Smooth muscle cell (in vitro differentiated cells): ENCODE measurements around the gene SSR3. TPM values are rescaled to one million over a fixed set of nuclear protein-coding genes. Genes with fewer than 3 reads are reported as not detected.

Experiments used
- DNase-seq: peaks from one replicate; lab custom pipeline; 2025; ENCODE audit not compliant: unreplicated experiment; lab: John Stamatoyannopoulos, UW
- H2AFZ ChIP-seq: fragments of 200-600 bp; sonication (generic); 2 replicates; pipeline ENCODE4 v1.6.0; 2016; ENCODE audit warnings: antibody characterized with exemption, low read depth, mild to moderate bottlenecking
- H3F3A ChIP-seq: fragments of 200-600 bp; sonication (generic); 2 replicates; pipeline ENCODE4 v1.6.0; 2017; ENCODE audit warnings: antibody characterized with exemption, low read depth
- H3K27ac ChIP-seq: fragments of 200-600 bp; sonication (generic); 2 replicates; pipeline ENCODE4 v1.5.1; 2016; ENCODE audit warnings: low read depth, mild to moderate bottlenecking
- H3K27me3 ChIP-seq: fragments of 200-600 bp; sonication (generic); 2 replicates; pipeline ENCODE4 v1.6.1; 2016; ENCODE audit warnings: low read depth, mild to moderate bottlenecking
- H3K36me3 ChIP-seq: fragments of 200-600 bp; sonication (generic); 2 replicates; pipeline ENCODE4 v1.5.1; 2016; ENCODE audit warnings: low read depth
- H3K4me1 ChIP-seq: fragments of 200-600 bp; sonication (generic); 2 replicates; pipeline ENCODE4 v1.5.1; 2016; ENCODE audit warnings: low read depth
- H3K4me2 ChIP-seq: fragments of 200-600 bp; sonication (generic); 2 replicates; pipeline ENCODE4 v1.6.0; 2016; ENCODE audit warnings: mild to moderate bottlenecking
- H3K4me3 ChIP-seq: fragments of 200-600 bp; sonication (generic); 2 replicates; pipeline ENCODE4 v1.5.1; 2016; ENCODE audit warnings: mild to moderate bottlenecking
- H3K79me2 ChIP-seq: fragments of 200-600 bp; sonication (generic); 2 replicates; pipeline ENCODE4 v1.6.0; 2016; ENCODE audit warnings: low read depth, mild to moderate bottlenecking
- H3K9ac ChIP-seq: fragments of 200-600 bp; sonication (generic); 2 replicates; pipeline ENCODE4 v1.6.0; 2016; ENCODE audit warnings: low read depth
- H3K9me3 ChIP-seq: fragments of 200-600 bp; sonication (generic); replicated peaks from 2 replicates; pipeline ENCODE4 v1.5.1; 2016; ENCODE audit warnings: low read depth
- H4K20me1 ChIP-seq: fragments of 200-600 bp; sonication (generic); 2 replicates; pipeline ENCODE4 v1.6.0; 2016; ENCODE audit warnings: low read depth
- CTCF ChIP-seq: fragments of 200-600 bp; sonication (generic); IDR thresholded peaks from 2 replicates; pipeline ENCODE4 v1.5.1; 2017; ENCODE audit warnings: borderline replicate concordance, mild to moderate bottlenecking, antibody characterized with exemption; ENCODE audit not compliant: insufficient read depth, poor library complexity, severe bottlenecking
- WGBS: methylation state at CpG from one replicate; pipeline ENCODE4 v1.1.7; 2016; ENCODE audit warnings: low lambda C conversion rate; 5-methylcytosine and 5-hydroxymethylcytosine counted together
- polyA plus RNA-seq: library from polyadenylated mRNA; unstranded; fragments of >200 nt; fragmentation: Nextera tagmentation; extraction: Ambion mirVana; gene quantifications from 2 replicates; pipeline ENCODE4 v1.2.1, GENCODE V29; 2016
- total RNA-seq: library from RNA; depleted of rRNA; stranded (reverse); fragments of >200 nt; gene quantifications from 2 replicates; pipeline ENCODE4 v1.2.3, GENCODE V29; 2014

SSR3 gene
- total and polyA plus RNA-seq, 2 experiments from 2014 or later: 325 to 370 TPM

- Histone ChIP-seq H3K27ac (peak overlapping the region; percentile 61), H3K9me3 (no peaks in the 10 kb centered on the region), H3K4me1 (peaks cover 3% of the 10 kb centered on the region), H3K27me3 (no peaks in the 10 kb centered on the region), H4K20me1 (no peaks in the 10 kb centered on the region), H2AFZ (no peak overlapping the region), H3F3A (peaks cover 5% of the 10 kb centered on the region), H3K4me3 (no peak overlapping the region), H3K36me3 (no peaks in the 10 kb centered on the region), H3K9ac (no peak overlapping the region), H3K4me2 (peak overlapping the region; percentile 33), H3K79me2 (no peaks in the 10 kb centered on the region)
- no peak for DNase-seq
- TF ChIP-seq CTCF: no peak
- WGBS: 47% methylated on average over 3 of the region's 3 CpGs
These were observed 62.1 kb downstream of the SSR3 start for GRCh38 chr3:156492801-156493261.

GRCh38 chr3:156491192-156491591 lies 63.7 kb downstream of the SSR3 start:
- Histone ChIP-seq H3F3A (peaks cover 5% of the 10 kb centered on the region), H3K9ac (no peak overlapping the region), H3K79me2 (no peaks in the 10 kb centered on the region), H4K20me1 (no peaks in the 10 kb centered on the region), H3K36me3 (no peaks in the 10 kb centered on the region), H3K4me1 (peaks cover 3% of the 10 kb centered on the region), H3K4me3 (no peak overlapping the region), H2AFZ (no peak overlapping the region), H3K4me2 (no peak overlapping the region), H3K27me3 (no peaks in the 10 kb centered on the region), H3K9me3 (no peaks in the 10 kb centered on the region), H3K27ac (peak overlapping the region; percentile 94)
- TF ChIP-seq CTCF: no peak
- WGBS: 65% methylated on average over 3 of the region's 3 CpGs
- no peak for DNase-seq

Other genes starting within 250 kb of the SSR3 start
- gene TIPARP, start 119.5 kb upstream of the SSR3 start, total RNA-seq: 65.2 and 88.6 TPM in 2 replicates
- 11.8 and 12.5 TPM in 2 replicates for gene TIPARP, start 119.5 kb upstream of the SSR3 start, polyA plus RNA-seq